IMR-90 (cell line): Measurements from ENCODE around the gene TPO. TPM values are rescaled to one million over a fixed set of nuclear protein-coding genes. Genes with fewer than 3 reads are reported as not detected.

Source experiments
- ATAC-seq: fragments of 200-7000 bp; cut with Tn5 transposase; 2 replicates; pipeline ENCODE4 v1.9.1; 2020; ENCODE audit warnings: low read depth, mild to moderate bottlenecking, moderate library complexity
- BruUV-seq: library from RNA; stranded (reverse); fragments of 400-500 nt; replicated peaks from 2 replicates; lab custom pipeline; 2021; lab: Mats Ljungman, UMichigan
- CTCF ChIA-PET: fragments of 300-600 bp; formaldehyde crosslinking; extraction: SDS; loops from one replicate; lab custom pipeline; 2021; ENCODE audit warnings: antibody characterized with exemption; lab: Yijun Ruan, JAX
- POLR2A ChIA-PET: fragments of 300-600 bp; sonication (Branson Sonifier 250); formaldehyde crosslinking; loops from one replicate; lab custom pipeline; 2022; ENCODE audit warnings: antibody characterized with exemption; ENCODE audit not compliant: unreplicated experiment; lab: Charles Lee
- DNase-seq: peaks from one replicate; pipeline ENCODE4 v3.0.0; 2013
- H2AFZ ChIP-seq: replicated peaks from 2 replicates; pipeline ENCODE3; 2013; ENCODE audit warnings: low read length, mild to moderate bottlenecking; ENCODE audit not compliant: poor library complexity
- H2AK5ac ChIP-seq: 2 replicates; pipeline ENCODE4 v1.6.1; 2013; ENCODE audit warnings: low read depth, low read length, inconsistent platforms
- H2AK9ac ChIP-seq: replicated peaks from 2 replicates; pipeline ENCODE3; 2013; ENCODE audit warnings: mild to moderate bottlenecking, low read depth, low read length, moderate library complexity; ENCODE audit not compliant: poor library complexity
- H2BK120ac ChIP-seq: 2 replicates; pipeline ENCODE4 v1.6.1; 2013; ENCODE audit warnings: low read depth, low read length, inconsistent platforms
- H2BK15ac ChIP-seq: 3 replicates; pipeline ENCODE4 v1.6.1; 2013; ENCODE audit warnings: low read depth, low read length, inconsistent platforms
- H2BK20ac ChIP-seq: 2 replicates; pipeline ENCODE4 v1.6.1; 2013; ENCODE audit warnings: low read depth, mild to moderate bottlenecking, inconsistent platforms, low read length, moderate library complexity
- H2BK5ac ChIP-seq: 2 replicates; pipeline ENCODE4 v1.6.1; 2013; ENCODE audit warnings: mild to moderate bottlenecking, low read depth, low read length, inconsistent platforms; ENCODE audit not compliant: poor library complexity, severe bottlenecking
- H3K14ac ChIP-seq: replicated peaks from 2 replicates; pipeline ENCODE4 v1.6.1; 2013; ENCODE audit warnings: low read depth, low read length, inconsistent platforms
- H3K18ac ChIP-seq: 2 replicates; pipeline ENCODE4 v1.6.1; 2013; ENCODE audit warnings: low read depth, low read length, control low read depth
- H3K23ac ChIP-seq: 2 replicates; pipeline ENCODE4 v1.6.1; 2013; ENCODE audit warnings: low read depth, low read length, inconsistent platforms
- H3K27ac ChIP-seq: 2 replicates; pipeline ENCODE4 v1.5.1; 2013; ENCODE audit warnings: mild to moderate bottlenecking, control low read depth, low read length; ENCODE audit not compliant: insufficient read depth
- H3K27me3 ChIP-seq: 2 replicates; pipeline ENCODE4 v1.6.1; 2013; ENCODE audit warnings: low read length; ENCODE audit not compliant: control insufficient read depth, insufficient read depth
- H3K36me3 ChIP-seq: 2 replicates; pipeline ENCODE4 v1.6.1; 2013; ENCODE audit warnings: low read length, mixed read lengths; ENCODE audit not compliant: control insufficient read depth, insufficient read depth
- H3K4ac ChIP-seq: 2 replicates; pipeline ENCODE4 v1.6.1; 2013; ENCODE audit warnings: low read depth, low read length, inconsistent platforms
- H3K4me1 ChIP-seq: 2 replicates; pipeline ENCODE4 v1.6.1; 2013; ENCODE audit warnings: low read length, mixed read lengths; ENCODE audit not compliant: control insufficient read depth, insufficient read depth
- H3K4me2 ChIP-seq: 2 replicates; pipeline ENCODE4 v1.6.1; 2013; ENCODE audit warnings: low read depth, mild to moderate bottlenecking, control low read depth, low read length, moderate library complexity
- H3K4me3 ChIP-seq: 2 replicates; pipeline ENCODE4 v1.5.1; 2013; ENCODE audit warnings: low read depth, mild to moderate bottlenecking, control low read depth, low read length, moderate library complexity; ENCODE audit not compliant: insufficient read depth
- H3K56ac ChIP-seq: 2 replicates; pipeline ENCODE4 v1.6.1; 2013; ENCODE audit warnings: low read length, inconsistent platforms; ENCODE audit not compliant: insufficient read depth; ENCODE audit errors: extremely low read depth
- H3K79me1 ChIP-seq, 2 experiments: 2 replicates each; pipeline ENCODE4 v1.6.1; 2013; ENCODE audit warnings: low read length in 2 of 2, inconsistent platforms in 1 of 2, low read depth in 1 of 2
- H3K9ac ChIP-seq: 2 replicates; pipeline ENCODE4 v1.6.1; 2013; ENCODE audit warnings: low read depth, low read length, control low read depth
- H3K9me1 ChIP-seq: 2 replicates; pipeline ENCODE4 v1.6.1; 2013; ENCODE audit warnings: low read length, inconsistent platforms; ENCODE audit not compliant: insufficient read depth
- H3K9me3 ChIP-seq: 2 replicates; pipeline ENCODE4 v1.6.1; 2013; ENCODE audit warnings: low read length; ENCODE audit not compliant: control insufficient read depth, insufficient read depth
- H4K20me1 ChIP-seq: 2 replicates; pipeline ENCODE4 v1.6.1; 2013; ENCODE audit warnings: low read length, inconsistent platforms; ENCODE audit not compliant: insufficient read depth
- H4K5ac ChIP-seq: 2 replicates; pipeline ENCODE4 v1.6.1; 2013; ENCODE audit warnings: mild to moderate bottlenecking, low read depth, low read length, control low read depth
- H4K8ac ChIP-seq, 2 experiments: 2 replicates each; pipeline ENCODE4 v1.6.1; 2013; ENCODE audit warnings: low read depth in 2 of 2, low read length in 2 of 2, control low read depth in 1 of 2, inconsistent platforms in 1 of 2
- H4K91ac ChIP-seq: 2 replicates; pipeline ENCODE4 v1.6.1; 2013; ENCODE audit warnings: low read depth, low read length, inconsistent platforms; ENCODE audit not compliant: insufficient read depth
- CHD1 ChIP-seq: IDR thresholded peaks from 2 replicates; pipeline ENCODE4 v1.6.1; 2012; ENCODE audit warnings: low read depth, low read length, improper control_type of control experiment
- ELK1 ChIP-seq: fragments of 150-350 bp; IDR thresholded peaks from 2 replicates; pipeline ENCODE4 v1.6.1; 2016; ENCODE audit warnings: low read depth, mild to moderate bottlenecking, low read length, moderate library complexity, borderline replicate concordance
- FOS ChIP-seq: fragments of 150-350 bp; IDR thresholded peaks from 2 replicates; pipeline ENCODE4 v1.6.1; 2016; ENCODE audit warnings: low read depth, low read length
- MAZ ChIP-seq: IDR thresholded peaks from 2 replicates; pipeline ENCODE4 v1.6.1; 2012; ENCODE audit warnings: low read depth, mild to moderate bottlenecking, low read length, improper control_type of control experiment, moderate library complexity, borderline replicate concordance
- WGBS, 2 experiments: methylation state at CpG; one replicate each; pipeline versions ENCODE4 v1.1.5 to v1.1.7; 2013; ENCODE audit warnings: missing lambda C conversion rate in 2 of 2; ENCODE audit not compliant: insufficient read length in 1 of 2; ENCODE audit errors: extremely low coverage in 2 of 2; 5-methylcytosine and 5-hydroxymethylcytosine counted together
- dilution Hi-C: fragments of 300-500 bp; cut with HindIII; formaldehyde crosslinking; loops from one replicate; pipeline ENCODE4 v1.14.3; 2018; ENCODE audit warnings: low sequenced_read_pairs; ENCODE audit not compliant: unreplicated experiment
- in situ Hi-C: fragments of 300-500 bp; cut with MboI; formaldehyde crosslinking; loops from 3 replicates; pipeline ENCODE4 v1.14.3; 2019; ENCODE audit warnings: low sequenced_read_pairs, inconsistent platforms, mixed read lengths
- intact Hi-C: fragments of 100-400 bp; cut with micrococcal nuclease; formaldehyde crosslinking; loops from 2 replicates; pipeline ENCODE4 v1.10.0; 2022
- polyA plus RNA-seq, 3 experiments: library from polyadenylated mRNA; depleted of rRNA; stranded (reverse); fragments of >200 nt; gene quantifications; 2 replicates each; pipeline ENCODE4 v1.2.3, GENCODE V29; 2012; ENCODE audit warnings: low replicate concordance in 1 of 3
- total RNA-seq: library from RNA; depleted of rRNA; stranded (reverse); fragments of >200 nt; gene quantifications from 2 replicates; pipeline ENCODE4 v1.2.3, GENCODE V29; 2012

TPO gene
- total and polyA plus RNA-seq, 2 of the 4 experiments (the other 2 are of a cell fraction) = not detected

DNA sequence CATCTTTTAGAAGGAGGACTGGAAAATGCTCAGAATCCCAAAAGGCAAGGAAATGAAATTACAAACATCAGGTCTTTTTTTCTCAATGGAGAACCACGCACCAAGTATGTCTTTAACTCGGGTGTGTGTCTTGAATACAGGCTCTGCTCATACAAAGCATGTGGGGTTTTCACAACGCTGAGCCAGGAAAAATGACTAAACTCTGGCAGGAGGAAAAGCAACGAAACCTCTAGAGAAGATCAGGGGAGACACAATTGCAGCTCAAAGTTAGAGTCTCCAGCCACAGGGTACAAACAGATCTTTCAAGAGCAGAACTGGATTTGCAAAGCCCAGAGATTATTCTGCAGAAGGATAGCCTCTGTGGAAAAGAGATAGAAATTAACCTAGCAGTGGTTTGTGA is 42.8 kb upstream of the TPO start:
- Histone ChIP-seq H3K18ac (no peak overlapping the region), H3K36me3 (no peaks in the 10 kb centered on the region), H3K79me1 (no peaks in the 10 kb centered on the region), H3K9me1 (no peaks in the 10 kb centered on the region), H4K8ac (no peak overlapping the region), H3K27ac (no peak overlapping the region), H2BK15ac (no peak overlapping the region), H2BK5ac (no peak overlapping the region), H2BK120ac (no peak overlapping the region), H4K91ac (no peak overlapping the region), H3K4me1 (no peaks in the 10 kb centered on the region), H3K4ac (no peak overlapping the region), H3K4me2 (no peak overlapping the region), H3K23ac (no peak overlapping the region), H2AK5ac (no peak overlapping the region), H2AK9ac (no peak overlapping the region), H3K27me3 (no peaks in the 10 kb centered on the region), H2AFZ (no peak overlapping the region), H3K56ac (no peak overlapping the region), H3K4me3 (no peak overlapping the region), H3K9me3 (peaks cover 25% of the 10 kb centered on the region), H2BK20ac (no peak overlapping the region), H3K14ac (no peak overlapping the region), H3K9ac (no peak overlapping the region), H4K20me1 (no peaks in the 10 kb centered on the region), H4K5ac (no peak overlapping the region)
- intact Hi-C loops = no loop called here
- TF ChIP-seq MAZ (no peak), FOS (no peak), ELK1 (no peak), CHD1 (no peak)
- no peak for ATAC-seq
- DNase-seq = no peak
- no TSS peak for BruUV-seq
- dilution Hi-C loops = no loop called here
- POLR2A ChIA-PET = no interaction called here
- 36% methylated on average over 3 of the region's 4 CpGs; no CpG with 5 or more reads in 1 of the 2 experiments for WGBS, 2 experiments
- in situ Hi-C loops = no loop called here
- CTCF ChIA-PET = no interaction called here
